K562 (cell line): ENCODE measurements around the gene CD70. TPM values are rescaled to one million over a fixed set of nuclear protein-coding genes. Genes with fewer than 3 reads are reported as not detected.
"Not testable (repeated sequence)": the region's sequence is repeated elsewhere in the genome, so short reads cannot be mapped to it uniquely, and the experiment has no call there.

ENCODE experiments used
- KLF1 ChIP-seq: fragments of 450-650 bp; IDR thresholded peaks from 2 replicates; pipeline ENCODE4 v1.6.1; 2016; ENCODE audit warnings: missing genetic modification characterization, missing compliant biosample characterization
- polyA plus RNA-seq, 8 experiments: library from polyadenylated mRNA; depleted of rRNA in 4 of 8; stranded (reverse) in 5 of 8; unstranded in 3 of 8; fragments of >200 nt; fragmentation: Nextera tagmentation in 2 of 8; fragmentation: Illumina TruSeq in 1 of 8; extraction: Ambion mirVana in 2 of 8; extraction: Trizol in 1 of 8; gene quantifications; 2 replicates each; pipeline versions ENCODE4 v1.2.1 to v1.2.3, GENCODE V29; 2011 to 2014; ENCODE audit warnings: inconsistent platforms in 1 of 8, missing spikeins in 1 of 8
- total RNA-seq, 7 experiments: library from RNA; depleted of rRNA in 6 of 7; stranded (reverse); fragments of >200 nt in 6 of 7; fragmentation: Illumina TruSeq in 2 of 7; extraction: Trizol in 2 of 7; gene quantifications; 2 replicates each; pipeline versions ENCODE4 v1.2.1 to v1.2.3, GENCODE V29; 2011 to 2021; ENCODE audit warnings: low replicate concordance in 1 of 7
- TF ChIP-seq, protein P1 (sequence below), 2 experiments: fragments of 450-650 bp; formaldehyde crosslinking in 1 of 2; IDR thresholded peaks; 2 replicates each; pipeline versions ENCODE4 v1.4.0 to v1.6.1; 2014 to 2020; ENCODE audit warnings: mild to moderate bottlenecking in 2 of 2, borderline replicate concordance in 1 of 2, low read depth in 1 of 2
- TF ChIP-seq, protein P2 (sequence below): fragments of 450-650 bp; IDR thresholded peaks from 2 replicates; pipeline ENCODE4 v1.6.1; 2016; ENCODE audit warnings: mild to moderate bottlenecking, moderate library complexity
- TF ChIP-seq, protein P3 (sequence below), 2 experiments: fragments of 200-800 bp in 1 of 2; sonication (Bioruptor generic) in 1 of 2; sonication (generic) in 1 of 2; formaldehyde crosslinking in 1 of 2; IDR thresholded peaks in 1 of 2; conservative IDR thresholded peaks in 1 of 2; 2 replicates each; pipeline versions ENCODE4 v1.5.0 to v1.6.1; 2016 to 2020; ENCODE audit warnings: missing compliant biosample characterization in 1 of 2, missing genetic modification characterization in 1 of 2, missing genetic modification reagents in 1 of 2

CD70 gene
- total and polyA plus RNA-seq, 9 of the 15 experiments (the other 6 are each of a cell fraction or from before 2014, with no cell fraction given), result 0.06 to 0.58 (median 0.33) TPM; not detected in 4

DNA sequence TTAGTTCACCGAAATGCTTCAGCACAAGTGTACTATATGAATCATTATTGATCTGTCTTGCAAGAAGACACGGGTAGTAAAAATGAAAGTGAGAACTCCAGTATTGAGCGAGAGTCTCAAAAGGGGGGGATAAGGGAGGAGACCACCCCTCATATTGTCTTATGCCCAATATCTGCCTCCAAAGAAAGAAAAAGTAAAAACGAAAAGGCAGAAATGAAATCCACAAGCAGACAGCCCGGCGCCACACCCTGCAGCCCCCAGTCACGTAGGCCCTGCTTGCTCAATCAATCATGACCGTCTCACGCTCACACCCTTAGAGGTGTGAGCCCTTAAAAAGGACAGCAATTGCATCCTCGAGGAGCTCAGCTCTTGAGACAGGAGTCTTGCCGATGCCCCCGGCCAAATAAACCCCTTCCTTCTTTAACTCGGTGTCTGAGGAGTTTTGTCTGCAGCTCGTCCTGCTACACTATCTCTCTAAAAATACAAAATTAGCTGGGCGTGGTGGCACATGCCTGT, 10.6 kb upstream of the CD70 start (continued):
- TF ChIP-seq, protein P1, sequence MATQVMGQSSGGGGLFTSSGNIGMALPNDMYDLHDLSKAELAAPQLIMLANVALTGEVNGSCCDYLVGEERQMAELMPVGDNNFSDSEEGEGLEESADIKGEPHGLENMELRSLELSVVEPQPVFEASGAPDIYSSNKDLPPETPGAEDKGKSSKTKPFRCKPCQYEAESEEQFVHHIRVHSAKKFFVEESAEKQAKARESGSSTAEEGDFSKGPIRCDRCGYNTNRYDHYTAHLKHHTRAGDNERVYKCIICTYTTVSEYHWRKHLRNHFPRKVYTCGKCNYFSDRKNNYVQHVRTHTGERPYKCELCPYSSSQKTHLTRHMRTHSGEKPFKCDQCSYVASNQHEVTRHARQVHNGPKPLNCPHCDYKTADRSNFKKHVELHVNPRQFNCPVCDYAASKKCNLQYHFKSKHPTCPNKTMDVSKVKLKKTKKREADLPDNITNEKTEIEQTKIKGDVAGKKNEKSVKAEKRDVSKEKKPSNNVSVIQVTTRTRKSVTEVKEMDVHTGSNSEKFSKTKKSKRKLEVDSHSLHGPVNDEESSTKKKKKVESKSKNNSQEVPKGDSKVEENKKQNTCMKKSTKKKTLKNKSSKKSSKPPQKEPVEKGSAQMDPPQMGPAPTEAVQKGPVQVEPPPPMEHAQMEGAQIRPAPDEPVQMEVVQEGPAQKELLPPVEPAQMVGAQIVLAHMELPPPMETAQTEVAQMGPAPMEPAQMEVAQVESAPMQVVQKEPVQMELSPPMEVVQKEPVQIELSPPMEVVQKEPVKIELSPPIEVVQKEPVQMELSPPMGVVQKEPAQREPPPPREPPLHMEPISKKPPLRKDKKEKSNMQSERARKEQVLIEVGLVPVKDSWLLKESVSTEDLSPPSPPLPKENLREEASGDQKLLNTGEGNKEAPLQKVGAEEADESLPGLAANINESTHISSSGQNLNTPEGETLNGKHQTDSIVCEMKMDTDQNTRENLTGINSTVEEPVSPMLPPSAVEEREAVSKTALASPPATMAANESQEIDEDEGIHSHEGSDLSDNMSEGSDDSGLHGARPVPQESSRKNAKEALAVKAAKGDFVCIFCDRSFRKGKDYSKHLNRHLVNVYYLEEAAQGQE (IDR thresholded peaks at IDR 0.05; ENCODE audit: borderline replicate concordance), result not testable (repeated sequence)
- TF ChIP-seq, protein P1 (CRISPR knock-in tag; IDR thresholded peaks at IDR 0.05; ENCODE audit: low read depth), result peak; percentile 37; the same call in 1 of the 2 replicates
- TF ChIP-seq, protein P2, sequence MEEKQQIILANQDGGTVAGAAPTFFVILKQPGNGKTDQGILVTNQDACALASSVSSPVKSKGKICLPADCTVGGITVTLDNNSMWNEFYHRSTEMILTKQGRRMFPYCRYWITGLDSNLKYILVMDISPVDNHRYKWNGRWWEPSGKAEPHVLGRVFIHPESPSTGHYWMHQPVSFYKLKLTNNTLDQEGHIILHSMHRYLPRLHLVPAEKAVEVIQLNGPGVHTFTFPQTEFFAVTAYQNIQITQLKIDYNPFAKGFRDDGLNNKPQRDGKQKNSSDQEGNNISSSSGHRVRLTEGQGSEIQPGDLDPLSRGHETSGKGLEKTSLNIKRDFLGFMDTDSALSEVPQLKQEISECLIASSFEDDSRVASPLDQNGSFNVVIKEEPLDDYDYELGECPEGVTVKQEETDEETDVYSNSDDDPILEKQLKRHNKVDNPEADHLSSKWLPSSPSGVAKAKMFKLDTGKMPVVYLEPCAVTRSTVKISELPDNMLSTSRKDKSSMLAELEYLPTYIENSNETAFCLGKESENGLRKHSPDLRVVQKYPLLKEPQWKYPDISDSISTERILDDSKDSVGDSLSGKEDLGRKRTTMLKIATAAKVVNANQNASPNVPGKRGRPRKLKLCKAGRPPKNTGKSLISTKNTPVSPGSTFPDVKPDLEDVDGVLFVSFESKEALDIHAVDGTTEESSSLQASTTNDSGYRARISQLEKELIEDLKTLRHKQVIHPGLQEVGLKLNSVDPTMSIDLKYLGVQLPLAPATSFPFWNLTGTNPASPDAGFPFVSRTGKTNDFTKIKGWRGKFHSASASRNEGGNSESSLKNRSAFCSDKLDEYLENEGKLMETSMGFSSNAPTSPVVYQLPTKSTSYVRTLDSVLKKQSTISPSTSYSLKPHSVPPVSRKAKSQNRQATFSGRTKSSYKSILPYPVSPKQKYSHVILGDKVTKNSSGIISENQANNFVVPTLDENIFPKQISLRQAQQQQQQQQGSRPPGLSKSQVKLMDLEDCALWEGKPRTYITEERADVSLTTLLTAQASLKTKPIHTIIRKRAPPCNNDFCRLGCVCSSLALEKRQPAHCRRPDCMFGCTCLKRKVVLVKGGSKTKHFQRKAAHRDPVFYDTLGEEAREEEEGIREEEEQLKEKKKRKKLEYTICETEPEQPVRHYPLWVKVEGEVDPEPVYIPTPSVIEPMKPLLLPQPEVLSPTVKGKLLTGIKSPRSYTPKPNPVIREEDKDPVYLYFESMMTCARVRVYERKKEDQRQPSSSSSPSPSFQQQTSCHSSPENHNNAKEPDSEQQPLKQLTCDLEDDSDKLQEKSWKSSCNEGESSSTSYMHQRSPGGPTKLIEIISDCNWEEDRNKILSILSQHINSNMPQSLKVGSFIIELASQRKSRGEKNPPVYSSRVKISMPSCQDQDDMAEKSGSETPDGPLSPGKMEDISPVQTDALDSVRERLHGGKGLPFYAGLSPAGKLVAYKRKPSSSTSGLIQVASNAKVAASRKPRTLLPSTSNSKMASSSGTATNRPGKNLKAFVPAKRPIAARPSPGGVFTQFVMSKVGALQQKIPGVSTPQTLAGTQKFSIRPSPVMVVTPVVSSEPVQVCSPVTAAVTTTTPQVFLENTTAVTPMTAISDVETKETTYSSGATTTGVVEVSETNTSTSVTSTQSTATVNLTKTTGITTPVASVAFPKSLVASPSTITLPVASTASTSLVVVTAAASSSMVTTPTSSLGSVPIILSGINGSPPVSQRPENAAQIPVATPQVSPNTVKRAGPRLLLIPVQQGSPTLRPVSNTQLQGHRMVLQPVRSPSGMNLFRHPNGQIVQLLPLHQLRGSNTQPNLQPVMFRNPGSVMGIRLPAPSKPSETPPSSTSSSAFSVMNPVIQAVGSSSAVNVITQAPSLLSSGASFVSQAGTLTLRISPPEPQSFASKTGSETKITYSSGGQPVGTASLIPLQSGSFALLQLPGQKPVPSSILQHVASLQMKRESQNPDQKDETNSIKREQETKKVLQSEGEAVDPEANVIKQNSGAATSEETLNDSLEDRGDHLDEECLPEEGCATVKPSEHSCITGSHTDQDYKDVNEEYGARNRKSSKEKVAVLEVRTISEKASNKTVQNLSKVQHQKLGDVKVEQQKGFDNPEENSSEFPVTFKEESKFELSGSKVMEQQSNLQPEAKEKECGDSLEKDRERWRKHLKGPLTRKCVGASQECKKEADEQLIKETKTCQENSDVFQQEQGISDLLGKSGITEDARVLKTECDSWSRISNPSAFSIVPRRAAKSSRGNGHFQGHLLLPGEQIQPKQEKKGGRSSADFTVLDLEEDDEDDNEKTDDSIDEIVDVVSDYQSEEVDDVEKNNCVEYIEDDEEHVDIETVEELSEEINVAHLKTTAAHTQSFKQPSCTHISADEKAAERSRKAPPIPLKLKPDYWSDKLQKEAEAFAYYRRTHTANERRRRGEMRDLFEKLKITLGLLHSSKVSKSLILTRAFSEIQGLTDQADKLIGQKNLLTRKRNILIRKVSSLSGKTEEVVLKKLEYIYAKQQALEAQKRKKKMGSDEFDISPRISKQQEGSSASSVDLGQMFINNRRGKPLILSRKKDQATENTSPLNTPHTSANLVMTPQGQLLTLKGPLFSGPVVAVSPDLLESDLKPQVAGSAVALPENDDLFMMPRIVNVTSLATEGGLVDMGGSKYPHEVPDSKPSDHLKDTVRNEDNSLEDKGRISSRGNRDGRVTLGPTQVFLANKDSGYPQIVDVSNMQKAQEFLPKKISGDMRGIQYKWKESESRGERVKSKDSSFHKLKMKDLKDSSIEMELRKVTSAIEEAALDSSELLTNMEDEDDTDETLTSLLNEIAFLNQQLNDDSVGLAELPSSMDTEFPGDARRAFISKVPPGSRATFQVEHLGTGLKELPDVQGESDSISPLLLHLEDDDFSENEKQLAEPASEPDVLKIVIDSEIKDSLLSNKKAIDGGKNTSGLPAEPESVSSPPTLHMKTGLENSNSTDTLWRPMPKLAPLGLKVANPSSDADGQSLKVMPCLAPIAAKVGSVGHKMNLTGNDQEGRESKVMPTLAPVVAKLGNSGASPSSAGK, result peak; percentile 88
- TF ChIP-seq, protein P3, sequence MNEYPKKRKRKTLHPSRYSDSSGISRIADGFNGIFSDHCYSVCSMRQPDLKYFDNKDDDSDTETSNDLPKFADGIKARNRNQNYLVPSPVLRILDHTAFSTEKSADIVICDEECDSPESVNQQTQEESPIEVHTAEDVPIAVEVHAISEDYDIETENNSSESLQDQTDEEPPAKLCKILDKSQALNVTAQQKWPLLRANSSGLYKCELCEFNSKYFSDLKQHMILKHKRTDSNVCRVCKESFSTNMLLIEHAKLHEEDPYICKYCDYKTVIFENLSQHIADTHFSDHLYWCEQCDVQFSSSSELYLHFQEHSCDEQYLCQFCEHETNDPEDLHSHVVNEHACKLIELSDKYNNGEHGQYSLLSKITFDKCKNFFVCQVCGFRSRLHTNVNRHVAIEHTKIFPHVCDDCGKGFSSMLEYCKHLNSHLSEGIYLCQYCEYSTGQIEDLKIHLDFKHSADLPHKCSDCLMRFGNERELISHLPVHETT (CRISPR knock-in tag; conservative IDR thresholded peaks at IDR 0.05 in 1 of 2, IDR thresholded peaks at IDR 0.05 in 1 of 2), result 0 out of 4 replicates have a peak, but pooled peaks of 1 of the 2 experiments have one; percentile 25
- 0 out of 2 replicates have a peak, but pooled peaks have one; percentile 44 for TF ChIP-seq KLF1 (tag)
